NT2/D1 (cell line): ENCODE measurements around the gene PTPRG.

ENCODE experiments used
- DNase-seq: peaks from one replicate; pipeline ENCODE4 v3.0.0-alpha.2; 2011; ENCODE audit warnings: low read depth, low spot score
- H3K27me3 ChIP-seq: 2 replicates; pipeline ENCODE4 v1.6.0; 2011; ENCODE audit warnings: mild to moderate bottlenecking; ENCODE audit not compliant: insufficient read length, insufficient read depth
- H3K36me3 ChIP-seq: 2 replicates; pipeline ENCODE4 v1.6.1; 2011; ENCODE audit warnings: mild to moderate bottlenecking, low read length, mixed read lengths; ENCODE audit not compliant: insufficient read depth, insufficient read length
- H3K4me1 ChIP-seq: 2 replicates; pipeline ENCODE4 v1.5.1; 2011; ENCODE audit not compliant: insufficient read depth, insufficient read length
- H3K4me3 ChIP-seq: 2 replicates; pipeline ENCODE4 v1.5.1; 2011; ENCODE audit warnings: low read depth; ENCODE audit not compliant: insufficient read length
- H3K9ac ChIP-seq: 2 replicates; pipeline ENCODE4 v1.6.0; 2011; ENCODE audit warnings: low read depth; ENCODE audit not compliant: insufficient read length
- H3K9me3 ChIP-seq: 2 replicates; pipeline ENCODE4 v1.5.1; 2011; ENCODE audit warnings: mild to moderate bottlenecking, low read length; ENCODE audit not compliant: insufficient read depth
- SUZ12 ChIP-seq: IDR thresholded peaks from 2 replicates; pipeline ENCODE4 v1.6.1; 2011; ENCODE audit not compliant: insufficient read length, insufficient read depth; ENCODE audit errors: extremely low read depth
- YY1 ChIP-seq: IDR thresholded peaks from 2 replicates; pipeline ENCODE4 v1.6.1; 2011; ENCODE audit not compliant: insufficient read length, insufficient read depth
- ZNF274 ChIP-seq: IDR thresholded peaks from 2 replicates; pipeline ENCODE4 v1.6.1; 2011; ENCODE audit warnings: mild to moderate bottlenecking, low read depth, low read length

PTPRG gene

DNA sequence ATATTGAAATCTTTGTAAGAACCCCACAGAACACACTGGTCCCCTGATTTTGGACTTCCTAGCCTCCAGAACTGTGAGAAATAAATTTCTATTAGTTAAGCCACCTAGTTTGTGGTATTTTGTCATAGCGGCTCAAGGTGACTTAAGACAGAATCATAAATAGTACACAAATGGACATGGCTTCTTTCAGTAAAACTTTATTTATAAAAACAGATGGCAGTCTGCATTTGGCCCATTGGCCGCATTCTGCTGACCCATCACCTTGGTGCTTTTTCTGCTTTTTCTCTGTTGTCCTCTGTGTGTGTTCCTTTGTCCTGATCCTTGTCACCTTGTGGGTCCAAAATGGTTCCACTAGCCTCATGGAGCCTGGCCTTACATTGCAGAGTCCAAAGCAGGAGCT, 363.6 kb downstream of the PTPRG start:
- no peak overlapping the region for H3K4me3 ChIP-seq
- TF ChIP-seq ZNF274 (no peak), YY1 (no peak), SUZ12 (no peak)
- no peaks in the 10 kb centered on the region for H3K9me3 ChIP-seq
- no peak overlapping the region for H3K9ac ChIP-seq
- no peaks in the 10 kb centered on the region for H3K36me3 ChIP-seq
- DNase-seq, result no peak
- no peaks in the 10 kb centered on the region for H3K27me3 ChIP-seq
- no peaks in the 10 kb centered on the region for H3K4me1 ChIP-seq

GRCh38 chr3:61925721-61926120, 364.4 kb downstream of the PTPRG start:
- H3K36me3 ChIP-seq, result no peaks in the 10 kb centered on the region
- TF ChIP-seq YY1 (no peak), SUZ12 (no peak), ZNF274 (no peak)
- no peak for DNase-seq

GRCh38 chr3:61926923-61927322, 365.6 kb downstream of the PTPRG start:
- no peak overlapping the region for H3K4me3 ChIP-seq
- H3K9me3 ChIP-seq, result no peaks in the 10 kb centered on the region
- H3K4me1 ChIP-seq, result no peaks in the 10 kb centered on the region
- DNase-seq, result no peak
- no peak for TF ChIP-seq ZNF274
- no peak for TF ChIP-seq YY1
- TF ChIP-seq SUZ12, result no peak
- H3K27me3 ChIP-seq, result no peaks in the 10 kb centered on the region
- no peaks in the 10 kb centered on the region for H3K36me3 ChIP-seq
- no peak overlapping the region for H3K9ac ChIP-seq

More at GRCh38 chr3:61925721-61926120, 364.4 kb downstream of the PTPRG start:
- H3K4me1 ChIP-seq, result no peaks in the 10 kb centered on the region
- no peaks in the 10 kb centered on the region for H3K27me3 ChIP-seq
- H3K9me3 ChIP-seq, result no peaks in the 10 kb centered on the region
- H3K4me3 ChIP-seq, result no peak overlapping the region
- no peak overlapping the region for H3K9ac ChIP-seq

DNA sequence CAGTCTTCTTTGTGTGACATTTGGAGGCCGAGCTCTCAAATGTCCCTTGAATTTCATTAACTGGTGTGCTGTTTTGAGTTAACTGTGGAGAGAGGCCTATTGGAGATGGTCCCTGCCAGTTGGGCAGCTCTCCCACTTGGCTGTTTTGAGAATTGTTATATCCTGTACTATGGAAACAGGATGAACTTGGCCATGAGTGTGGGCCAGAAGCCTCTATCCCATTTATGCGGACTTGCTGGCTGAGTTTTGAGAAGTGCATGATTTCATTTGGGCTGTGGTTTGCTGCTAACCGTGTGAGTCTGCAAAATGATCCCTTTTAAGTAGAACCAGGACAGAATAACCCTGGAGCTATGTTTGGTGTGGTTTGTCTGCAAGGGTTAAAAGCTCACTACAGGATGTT, 366.0 kb downstream of the PTPRG start:
- no peaks in the 10 kb centered on the region for H3K36me3 ChIP-seq
- no peak overlapping the region for H3K4me3 ChIP-seq
- no peak for DNase-seq
- no peaks in the 10 kb centered on the region for H3K4me1 ChIP-seq
- H3K9ac ChIP-seq, result no peak overlapping the region
- H3K27me3 ChIP-seq, result no peaks in the 10 kb centered on the region
- H3K9me3 ChIP-seq, result no peaks in the 10 kb centered on the region
- no peak for TF ChIP-seq YY1
- no peak for TF ChIP-seq SUZ12
- no peak for TF ChIP-seq ZNF274

GRCh38 chr3:61928039-61928438, 366.7 kb downstream of the PTPRG start:
- DNase-seq, result no peak
- no peak for TF ChIP-seq SUZ12
- TF ChIP-seq YY1, result no peak
- no peak for TF ChIP-seq ZNF274
- Histone ChIP-seq H3K4me1 (no peaks in the 10 kb centered on the region), H3K36me3 (no peaks in the 10 kb centered on the region), H3K9me3 (no peaks in the 10 kb centered on the region), H3K27me3 (no peaks in the 10 kb centered on the region), H3K9ac (no peak overlapping the region), H3K4me3 (no peak overlapping the region)

- Histone ChIP-seq H3K27me3 (no peaks in the 10 kb centered on the region), H3K36me3 (no peaks in the 10 kb centered on the region), H3K9me3 (peaks cover 1% of the 10 kb centered on the region; the same call in 1 of the 2 replicates), H3K4me3 (no peak overlapping the region), H3K9ac (no peak overlapping the region), H3K4me1 (no peaks in the 10 kb centered on the region)
- TF ChIP-seq YY1 (no peak), ZNF274 (no peak), SUZ12 (no peak)
- no peak for DNase-seq
Measured at GRCh38 chr3:61928776-61929314, 367.5 kb downstream of the PTPRG start.

GRCh38 chr3:61929617-61930016, 368.2 kb downstream of the PTPRG start:
- Histone ChIP-seq H3K27me3 (no peaks in the 10 kb centered on the region), H3K9me3 (peaks cover 8% of the 10 kb centered on the region; the same call in 1 of the 2 replicates), H3K9ac (no peak overlapping the region), H3K4me3 (no peak overlapping the region), H3K36me3 (no peaks in the 10 kb centered on the region), H3K4me1 (no peaks in the 10 kb centered on the region)
- no peak for DNase-seq
- TF ChIP-seq YY1 (no peak), ZNF274 (no peak), SUZ12 (no peak)
